Heart left ventricle (tissue), 16 donors: Measurements from ENCODE around the gene RFT1. TPM values are rescaled to one million over a fixed set of nuclear protein-coding genes. Genes with fewer than 3 reads are reported as not detected.

Source experiments
- ATAC-seq, 4 donors: fragments of 200-7000 bp; cut with Tn5 transposase; one replicate each; pipeline ENCODE4 v1.9.1; 2020 to 2022; ENCODE audit warnings: moderate library complexity in 4 of 4, mild to moderate bottlenecking in 3 of 4, moderate number of reproducible peaks in 1 of 4
- DNase-seq, 5 donors: peaks; one replicate each; pipeline ENCODE4 v3.0.0-alpha.2; 2020
- H3K27ac ChIP-seq, 12 donors: fragments of 200-600 bp; sonication (generic) in 4 of 12; one replicate each; pipeline versions ENCODE4 v1.5.0 to v1.8.0; 2016 to 2022; ENCODE audit warnings: mild to moderate bottlenecking in 2 of 12
- H3K27me3 ChIP-seq, 9 donors: fragments of 200-600 bp; sonication (generic) in 2 of 9; one replicate each; pipeline versions ENCODE4 v1.5.1 to v1.8.0; 2016 to 2022; ENCODE audit warnings: mild to moderate bottlenecking in 3 of 9
- H3K36me3 ChIP-seq, 9 donors: fragments of 200-600 bp; sonication (generic) in 2 of 9; one replicate each; pipeline versions ENCODE4 v1.5.0 to v1.8.0; 2018 to 2022; ENCODE audit warnings: mild to moderate bottlenecking in 2 of 9
- H3K4me1 ChIP-seq, 12 donors: fragments of 200-600 bp; sonication (generic) in 4 of 12; one replicate each; pipeline versions ENCODE4 v1.5.0 to v1.8.0; 2016 to 2022; ENCODE audit warnings: mild to moderate bottlenecking in 3 of 12
- H3K4me3 ChIP-seq, 12 donors: fragments of 200-600 bp; sonication (generic) in 4 of 12; one replicate each; pipeline versions ENCODE4 v1.5.0 to v1.8.0; 2017 to 2022; ENCODE audit warnings: mild to moderate bottlenecking in 9 of 12, moderate library complexity in 4 of 12
- H3K9me3 ChIP-seq, 12 donors: fragments of 200-600 bp; sonication (generic) in 4 of 12; one replicate each; pipeline versions ENCODE4 v1.5.0 to v1.8.0; 2016 to 2022; ENCODE audit warnings: mild to moderate bottlenecking in 1 of 12
- POLR2A ChIP-seq, 2 donors: fragments of 450-650 bp; IDR thresholded peaks; one replicate each; pipeline ENCODE4 v1.6.1; 2017; ENCODE audit warnings: antibody characterized with exemption in 2 of 2, mild to moderate bottlenecking in 2 of 2, moderate library complexity in 2 of 2
- WGBS, 4 donors: extraction: QIAGEN DNeasy Blood & Tissue Kit in 2 of 4; methylation state at CpG; one replicate each; pipeline versions ENCODE4 v1.1.5 to v1.1.7; 2013 to 2018; 5-methylcytosine and 5-hydroxymethylcytosine counted together
- intact Hi-C, 10 donors: fragments of 100-400 bp; cut with DNase I; formaldehyde crosslinking; loops; one replicate each; pipeline versions ENCODE4 v1.11.1 to v1.14.2; 2022
- polyA plus RNA-seq, 2 donors: library from polyadenylated mRNA; stranded (reverse); fragments of 200-250 nt; gene quantifications; one replicate each; pipeline ENCODE4 v1.2.3, GENCODE V29; 2013
- total RNA-seq, 9 donors: library from RNA; depleted of rRNA in 2 of 9; stranded (reverse); fragments of >200 nt in 2 of 9; fragmentation: NEBNext Ultra II Directional in 3 of 9; extraction: Animal tissue kit (Norgen Biotek cat#: 25700) in 3 of 9; gene quantifications; one replicate each; pipeline versions ENCODE4 v1.1.0 to v1.2.4, GENCODE V29; 2016 to 2023
- TF ChIP-seq, protein P1 (sequence below), 12 donors: fragments of 200-600 bp; sonication (generic) in 4 of 12; IDR thresholded peaks; one replicate each; pipeline versions ENCODE4 v1.5.0 to v1.8.0; 2018 to 2022; ENCODE audit warnings: antibody characterized with exemption in 12 of 12, mild to moderate bottlenecking in 5 of 12
- donor health status: ischemic (EF 13 %, LVEDD 7.1; RV severe dilation, severe dysfunction).
- donor health status: healthy with polysubstance abuse.
- donor health status: DM: no; HTN: yes; CAD: no.
- donor health status: DM: no; HTN: no; CAD: no.
- donor health status: ischemic (EF 25% LVEDD 6.9; RV normal size, moderate dysfunction).
- donor health status: ischemic (EF 25% LVEDD 5.7; RV mildly dilated, moderate dysfunction).
- donor health status: healthy.
- donor health status: DM: yes; HTN: yes; CAD: no.
- donor health status: ischemic (EF 35%, LVEDD 5.7; RV mildly dilated, moderate dysfunction).
- donor health status: nonischemic (EF 11% LVEDD 7.7; RV severe dilation, severe dysfunction).
- donor health status: DM: yes; HTN: yes; CAD: no.
- donor health status: PGD.
- donor health status: ischemic (EF 29% LVEDD 5.4; RV normal size, mild dysfunction).
- donor health status: nonischemic (EF 23%, LVEDD 6.1; RV moderate dilation, normal function).

Gene RFT1
- total and polyA plus RNA-seq, 11 donors, result 5.0 to 16.2 (median 8.8) TPM

DNA sequence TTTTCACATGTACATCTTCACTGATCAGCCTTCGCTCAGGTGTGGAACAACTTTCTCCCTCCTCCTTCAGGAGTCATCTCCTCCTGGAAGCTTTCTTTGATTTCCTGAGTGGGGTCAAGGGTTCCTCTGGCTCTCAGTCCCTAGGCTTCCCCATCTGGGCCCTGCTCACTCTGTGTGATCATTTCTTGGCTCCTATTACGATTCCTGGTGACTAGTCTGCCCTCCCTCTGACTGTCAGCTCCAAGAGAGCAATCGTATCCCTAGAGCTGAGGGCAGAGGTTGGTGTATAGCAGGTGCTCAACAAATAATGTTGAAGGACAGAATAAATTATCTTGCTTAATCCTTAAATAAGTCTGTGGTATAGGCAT, 15.5 kb upstream of the RFT1 start:
- no peak for DNase-seq
- Histone ChIP-seq H3K4me1 (peaks cover 0 to 59% (median 1%) of the 10 kb centered on the region in 12 donors), H3K9me3 (no peaks in the 10 kb centered on the region), H3K36me3 (no peaks in the 10 kb centered on the region), H3K27ac (no peak overlapping the region), H3K27me3 (no peaks in the 10 kb centered on the region), H3K4me3 (no peak overlapping the region)
- intact Hi-C loops, result no loop called here
- 72 to 95% (median 80%) methylated on average over 3 of the region's 3 CpGs for WGBS, 4 donors
- no peak for ATAC-seq
- TF ChIP-seq, protein P1, sequence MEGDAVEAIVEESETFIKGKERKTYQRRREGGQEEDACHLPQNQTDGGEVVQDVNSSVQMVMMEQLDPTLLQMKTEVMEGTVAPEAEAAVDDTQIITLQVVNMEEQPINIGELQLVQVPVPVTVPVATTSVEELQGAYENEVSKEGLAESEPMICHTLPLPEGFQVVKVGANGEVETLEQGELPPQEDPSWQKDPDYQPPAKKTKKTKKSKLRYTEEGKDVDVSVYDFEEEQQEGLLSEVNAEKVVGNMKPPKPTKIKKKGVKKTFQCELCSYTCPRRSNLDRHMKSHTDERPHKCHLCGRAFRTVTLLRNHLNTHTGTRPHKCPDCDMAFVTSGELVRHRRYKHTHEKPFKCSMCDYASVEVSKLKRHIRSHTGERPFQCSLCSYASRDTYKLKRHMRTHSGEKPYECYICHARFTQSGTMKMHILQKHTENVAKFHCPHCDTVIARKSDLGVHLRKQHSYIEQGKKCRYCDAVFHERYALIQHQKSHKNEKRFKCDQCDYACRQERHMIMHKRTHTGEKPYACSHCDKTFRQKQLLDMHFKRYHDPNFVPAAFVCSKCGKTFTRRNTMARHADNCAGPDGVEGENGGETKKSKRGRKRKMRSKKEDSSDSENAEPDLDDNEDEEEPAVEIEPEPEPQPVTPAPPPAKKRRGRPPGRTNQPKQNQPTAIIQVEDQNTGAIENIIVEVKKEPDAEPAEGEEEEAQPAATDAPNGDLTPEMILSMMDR (IDR thresholded peaks at IDR 0.05), result no peak
- TF ChIP-seq POLR2A (IDR thresholded peaks at IDR 0.05), result no peak

DNA sequence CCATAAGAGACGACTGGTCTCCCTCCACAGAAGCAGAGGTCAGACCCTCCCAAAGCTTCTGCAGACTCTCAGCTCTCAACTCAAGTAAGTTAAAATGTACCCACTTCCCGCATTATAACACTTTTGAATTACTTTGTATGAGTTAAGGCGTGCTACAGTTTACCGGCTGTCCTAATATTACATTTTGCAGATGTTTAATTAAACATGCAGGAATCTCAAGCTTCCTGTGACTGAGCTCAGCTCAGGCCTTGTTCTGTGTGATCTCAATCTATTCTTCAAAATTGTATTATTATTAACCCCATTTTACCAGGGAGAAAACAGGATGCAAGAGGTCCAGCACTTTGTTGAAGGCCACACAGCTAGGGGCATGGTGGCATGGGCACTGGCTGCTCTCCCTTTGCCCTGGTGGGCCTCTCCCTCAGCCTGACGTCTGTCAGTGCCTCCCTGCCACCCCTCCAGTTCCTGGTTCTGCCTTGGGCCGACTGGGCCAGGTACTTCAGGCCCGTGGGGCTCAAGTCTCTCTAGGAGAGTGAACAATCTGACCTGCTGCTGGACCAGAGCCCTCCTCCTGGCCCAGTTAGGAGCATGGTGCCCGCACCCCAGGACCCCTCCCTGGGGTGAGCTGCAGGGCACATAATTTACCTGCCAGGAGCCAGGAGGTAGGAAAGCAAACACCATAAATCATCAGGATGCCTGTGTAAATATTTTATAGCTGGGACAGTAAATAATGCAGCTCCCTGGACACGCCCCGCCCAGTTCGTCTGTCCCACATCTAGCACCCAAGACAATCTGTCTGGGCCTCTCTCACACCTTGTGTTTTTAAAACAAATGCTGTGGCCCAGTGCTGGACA, 14.9 kb upstream of the RFT1 start:
- Histone ChIP-seq H3K9me3 (no peaks in the 10 kb centered on the region), H3K27ac (no peak overlapping the region), H3K36me3 (no peaks in the 10 kb centered on the region), H3K27me3 (no peaks in the 10 kb centered on the region), H3K4me3 (no peak overlapping the region), H3K4me1 (peaks cover 0 to 59% (median 5%) of the 10 kb centered on the region in 12 donors)
- WGBS, 4 donors, result 74 to 78% (median 75%) methylated on average over 11 of the region's 11 CpGs
- no peak for TF ChIP-seq POLR2A (IDR thresholded peaks at IDR 0.05)
- TF ChIP-seq, protein P1 (IDR thresholded peaks at IDR 0.05), result no peak
- DNase-seq, result peak in 1 of 5 donors; percentile 5
- no peak for ATAC-seq
- intact Hi-C loops, result no loop called here

- TF ChIP-seq POLR2A (IDR thresholded peaks at IDR 0.05), result no peak
- TF ChIP-seq, protein P1 (IDR thresholded peaks at IDR 0.05), result no peak
- no peak for ATAC-seq
- intact Hi-C loops, result no loop called here
- no peak overlapping the region for H3K4me3 ChIP-seq
- peaks cover 0 to 59% (median 6%) of the 10 kb centered on the region in 12 donors for H3K4me1 ChIP-seq
- H3K9me3 ChIP-seq, result no peaks in the 10 kb centered on the region
- DNase-seq, result peak in 1 of 5 donors; percentile 11
- H3K27me3 ChIP-seq, result no peaks in the 10 kb centered on the region
- WGBS, 4 donors, result 88 to 97% (median 95%) methylated on average over 4 of the region's 4 CpGs
- H3K36me3 ChIP-seq, result no peaks in the 10 kb centered on the region
- no peak overlapping the region for H3K27ac ChIP-seq
Measured at GRCh38 chr3:53144446-53144845, 14.2 kb upstream of the RFT1 start.

DNA sequence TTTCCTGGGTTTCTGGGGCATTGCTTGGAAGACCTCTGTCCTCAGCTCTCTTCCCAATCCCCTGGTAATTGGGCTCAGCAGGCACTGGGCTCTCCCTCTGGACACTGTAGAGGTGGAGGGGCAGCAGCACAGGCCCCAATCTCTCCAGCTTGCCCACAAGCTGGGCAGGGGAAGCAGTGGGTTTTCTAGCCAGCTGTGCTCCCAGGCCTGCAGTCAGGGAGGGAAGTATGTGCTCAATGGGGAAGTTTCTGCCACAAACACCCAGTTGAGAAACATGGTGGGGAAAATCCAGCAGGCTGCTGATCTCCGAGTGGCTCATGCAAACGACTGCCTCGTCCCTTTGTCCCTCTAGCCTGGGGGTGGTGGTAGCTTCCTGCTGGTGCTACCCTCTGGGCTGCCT, 12.8 kb upstream of the RFT1 start:
- H3K27me3 ChIP-seq, result no peaks in the 10 kb centered on the region
- 68 to 82% (median 75%) methylated on average over 3 of the region's 3 CpGs for WGBS, 4 donors
- H3K36me3 ChIP-seq, result no peaks in the 10 kb centered on the region
- no peaks in the 10 kb centered on the region for H3K9me3 ChIP-seq
- H3K4me3 ChIP-seq, result no peak overlapping the region
- H3K4me1 ChIP-seq, result peaks cover 0 to 59% (median 6%) of the 10 kb centered on the region in 12 donors
- peak overlapping the region in 1 of 12 donors; percentile 66 for H3K27ac ChIP-seq
- DNase-seq, result peak in 2 of 5 donors; percentile 32 to 37
- peak; percentile 23 to 52 (median 38) for ATAC-seq
- no peak for TF ChIP-seq POLR2A (IDR thresholded peaks at IDR 0.05)
- TF ChIP-seq, protein P1 (IDR thresholded peaks at IDR 0.05), result no peak
- intact Hi-C loops, result no loop called here
